ENCODE measurements around the gene MECP2.

Gene MECP2

GRCh38 chrX:154010330-154011087 is 87.0 kb downstream of the MECP2 start:
- no peak overlapping the region for H3K4me3 ChIP-seq (ENCODE audit: low read depth, low read length)
- TF ChIP-seq CTCF (IDR thresholded peaks at IDR 0.05; ENCODE audit: low read depth, low read length) = no peak

GRCh38 chrX:154008521-154008920 is 89.0 kb downstream of the MECP2 start:
- H3K4me3 ChIP-seq (ENCODE audit: low read depth, low read length) = no peak overlapping the region
- no peak for TF ChIP-seq CTCF (IDR thresholded peaks at IDR 0.05; ENCODE audit: low read depth, low read length)

- H3K4me3 ChIP-seq (ENCODE audit: low read depth, low read length) = no peak overlapping the region
- TF ChIP-seq CTCF (IDR thresholded peaks at IDR 0.05; ENCODE audit: low read depth, low read length) = no peak
Measured at GRCh38 chrX:154006947-154007346, 90.6 kb downstream of the MECP2 start.

- no peak overlapping the region for H3K4me3 ChIP-seq (ENCODE audit: low read depth, low read length)
- no peak for TF ChIP-seq CTCF (IDR thresholded peaks at IDR 0.05; ENCODE audit: low read depth, low read length)
Measured at GRCh38 chrX:154004315-154004714, 93.2 kb downstream of the MECP2 start.

GRCh38 chrX:154002215-154002719 is 95.2 kb downstream of the MECP2 start:
- H3K4me3 ChIP-seq (ENCODE audit: low read depth, low read length) = no peak overlapping the region
- TF ChIP-seq CTCF (IDR thresholded peaks at IDR 0.05; ENCODE audit: low read depth, low read length) = no peak

- no peak for TF ChIP-seq CTCF (IDR thresholded peaks at IDR 0.05; ENCODE audit: low read depth, low read length)
- H3K4me3 ChIP-seq (ENCODE audit: low read depth, low read length) = no peak overlapping the region
Measured at GRCh38 chrX:154000051-154000450, 97.5 kb downstream of the MECP2 start.

GRCh38 chrX:153999359-154000037 is 98.0 kb downstream of the MECP2 start:
- H3K4me3 ChIP-seq (ENCODE audit: low read depth, low read length) = no peak overlapping the region
- no peak for TF ChIP-seq CTCF (IDR thresholded peaks at IDR 0.05; ENCODE audit: low read depth, low read length)

All from WI38 (cell line).